Measurements from ENCODE around the gene NINJ1.

Gene NINJ1

DNA sequence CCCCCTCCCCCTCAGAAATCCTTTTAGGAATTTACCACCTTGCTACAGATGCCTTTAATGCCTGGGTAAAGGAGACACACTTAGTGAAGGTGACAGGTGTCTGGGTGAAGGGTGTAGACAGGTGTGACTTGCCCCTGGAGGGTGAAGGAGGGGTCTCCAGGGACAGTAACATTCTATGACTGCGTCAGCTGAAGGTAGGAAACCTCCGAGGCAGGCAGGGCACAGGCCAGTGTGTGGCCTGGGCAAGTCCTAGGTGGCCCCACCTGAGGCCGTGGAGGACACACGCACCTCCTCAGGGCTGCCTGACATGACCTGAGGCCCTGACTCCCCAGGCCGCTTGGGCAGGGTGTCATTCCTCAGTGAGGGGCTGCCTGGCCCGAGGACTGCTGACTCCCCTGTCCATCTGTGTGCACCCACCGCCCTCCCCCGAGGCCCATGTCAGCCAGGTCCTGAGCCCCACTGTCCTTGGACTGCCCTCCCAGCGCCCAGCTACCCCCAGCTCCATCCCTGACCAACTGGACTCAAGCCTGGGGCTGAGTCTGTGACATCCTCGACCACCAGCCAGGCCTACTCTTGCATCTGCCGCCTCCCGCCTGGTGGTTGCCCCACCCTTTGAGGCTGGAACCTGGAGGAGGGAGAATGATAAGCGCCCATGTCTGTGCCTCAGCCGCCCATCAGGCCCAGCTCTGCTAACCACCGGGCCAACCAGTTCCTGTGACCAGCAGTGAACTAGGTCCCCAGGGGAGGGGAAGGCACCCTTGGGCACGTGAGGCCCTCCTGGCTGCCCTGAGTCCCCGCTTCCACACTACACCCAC, 19.7 kb downstream of the NINJ1 start:
- 0 out of 2 replicates have a peak, but pooled peaks cover 2% of the 10 kb centered on the region for H3K36me3 ChIP-seq
- DNase-seq = no peak
- no peak for TF ChIP-seq CTCF (IDR thresholded peaks at IDR 0.05; ENCODE audit: low read depth, low read length)
- H3K27ac ChIP-seq = no peak overlapping the region
- no peak overlapping the region for H3K4me3 ChIP-seq (ENCODE audit: low read depth, low read length)
- no peaks in the 10 kb centered on the region for H3K27me3 ChIP-seq (ENCODE audit: insufficient read depth, low read depth, severe bottlenecking)
- no peaks in the 10 kb centered on the region for H3K9me3 ChIP-seq (ENCODE audit: severe bottlenecking)

DNA sequence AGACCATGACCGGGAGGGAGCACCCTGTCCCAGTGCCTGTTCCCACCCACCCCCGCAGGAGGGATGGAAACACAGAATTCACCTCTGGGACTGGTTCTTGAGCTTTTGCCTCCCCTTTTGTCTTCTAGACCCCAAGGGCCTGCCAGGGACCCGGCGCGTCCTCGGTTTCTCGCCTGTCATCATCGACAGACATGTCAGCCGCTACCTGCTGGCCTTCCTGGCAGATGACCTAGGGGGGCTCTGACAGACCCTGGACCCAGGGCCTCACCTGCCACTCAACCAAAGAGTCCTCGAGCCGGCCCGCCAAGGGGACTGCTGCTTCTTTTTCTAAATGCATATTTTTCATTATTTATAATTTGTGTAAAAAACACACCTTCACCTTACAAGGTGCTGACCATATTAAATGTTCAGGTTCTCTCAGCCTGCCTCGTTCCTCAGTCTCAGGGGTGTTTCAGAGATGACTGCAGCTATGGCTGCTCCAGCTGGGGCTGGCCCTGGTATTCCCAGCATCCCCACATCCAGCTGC, 21.1 kb downstream of the NINJ1 start:
- DNase-seq = no peak
- Histone ChIP-seq H3K9me3 (ENCODE audit: severe bottlenecking) (no peaks in the 10 kb centered on the region), H3K4me3 (ENCODE audit: low read depth, low read length) (no peak overlapping the region), H3K36me3 (0 out of 2 replicates have a peak, but pooled peaks cover 2% of the 10 kb centered on the region), H3K27ac (no peak overlapping the region), H3K27me3 (ENCODE audit: insufficient read depth, low read depth, severe bottlenecking) (no peaks in the 10 kb centered on the region)
- TF ChIP-seq CTCF (IDR thresholded peaks at IDR 0.05; ENCODE audit: low read depth, low read length) = no peak

- H3K9me3 ChIP-seq (ENCODE audit: severe bottlenecking) = no peaks in the 10 kb centered on the region
- no peak for DNase-seq
- no peak overlapping the region for H3K4me3 ChIP-seq (ENCODE audit: low read depth, low read length)
- no peak overlapping the region for H3K27ac ChIP-seq
- H3K36me3 ChIP-seq = 0 out of 2 replicates have a peak, but pooled peaks cover 2% of the 10 kb centered on the region
- TF ChIP-seq CTCF (IDR thresholded peaks at IDR 0.05; ENCODE audit: low read depth, low read length) = no peak
- H3K27me3 ChIP-seq (ENCODE audit: insufficient read depth, low read depth, severe bottlenecking) = no peaks in the 10 kb centered on the region
Observed at GRCh38 chr9:93112116-93112863, 21.8 kb downstream of the NINJ1 start.

DNA sequence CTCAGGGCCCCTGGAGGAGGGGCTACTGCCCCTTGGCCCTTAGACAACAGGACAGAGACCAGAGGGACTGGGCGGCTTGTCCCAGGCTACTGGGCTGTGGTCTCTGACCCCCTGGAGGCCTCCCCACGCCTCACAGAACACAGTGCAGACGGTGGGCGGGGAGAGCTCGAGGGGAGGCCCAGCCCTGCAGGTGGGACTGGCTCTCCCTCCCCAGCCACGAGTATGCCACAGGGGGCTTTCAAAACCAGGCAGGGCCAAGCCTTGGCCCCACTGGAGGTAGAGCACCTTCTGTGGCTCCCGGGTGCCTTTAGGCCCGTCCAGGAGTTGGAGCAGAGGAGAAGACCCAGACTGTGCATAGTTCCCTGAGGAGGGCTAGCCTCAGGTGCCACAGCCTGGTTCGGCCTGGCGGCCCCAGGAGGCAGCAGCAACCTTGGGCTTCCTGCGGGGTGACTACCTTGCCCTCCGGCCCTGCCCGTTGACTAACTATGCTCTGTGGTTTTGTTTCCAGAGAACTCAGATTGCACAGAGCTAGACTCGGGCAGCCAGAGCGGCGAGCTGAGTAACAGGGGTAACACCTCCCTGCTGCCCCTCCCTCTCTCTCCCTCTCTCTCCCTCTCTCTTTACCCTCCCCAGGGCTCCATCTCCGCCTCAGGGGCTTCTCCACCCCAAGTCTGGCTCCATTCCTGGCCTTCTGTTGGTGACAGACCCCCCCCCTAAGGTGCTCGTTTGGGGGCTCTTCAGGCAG, 22.5 kb downstream of the NINJ1 start:
- Histone ChIP-seq H3K9me3 (ENCODE audit: severe bottlenecking) (no peaks in the 10 kb centered on the region), H3K27me3 (ENCODE audit: insufficient read depth, low read depth, severe bottlenecking) (no peaks in the 10 kb centered on the region), H3K36me3 (0 out of 2 replicates have a peak, but pooled peaks cover 2% of the 10 kb centered on the region), H3K27ac (no peak overlapping the region), H3K4me3 (ENCODE audit: low read depth, low read length) (no peak overlapping the region)
- TF ChIP-seq CTCF (IDR thresholded peaks at IDR 0.05; ENCODE audit: low read depth, low read length) = no peak
- DNase-seq = no peak

DNA sequence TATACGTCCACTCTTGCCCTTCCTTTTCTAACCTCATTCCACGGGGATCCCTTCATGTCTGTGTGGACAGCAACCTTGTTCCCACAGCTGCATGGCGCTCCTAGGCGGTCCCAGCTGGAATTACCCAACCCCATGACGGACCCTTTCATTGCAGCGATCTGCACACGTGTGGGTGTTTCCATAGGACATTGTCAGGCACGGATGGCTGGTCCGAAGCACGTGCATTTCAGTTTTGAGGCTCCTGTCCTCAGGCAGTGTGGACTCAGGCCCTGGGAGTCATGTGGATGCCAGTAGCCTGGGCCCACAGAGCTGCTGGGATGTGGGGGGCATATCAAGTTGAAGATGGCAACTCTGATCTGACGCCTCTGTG, 23.1 kb downstream of the NINJ1 start:
- Histone ChIP-seq H3K36me3 (0 out of 2 replicates have a peak, but pooled peaks cover 2% of the 10 kb centered on the region), H3K9me3 (ENCODE audit: severe bottlenecking) (no peaks in the 10 kb centered on the region), H3K4me3 (ENCODE audit: low read depth, low read length) (no peak overlapping the region), H3K27ac (no peak overlapping the region), H3K27me3 (ENCODE audit: insufficient read depth, low read depth, severe bottlenecking) (no peaks in the 10 kb centered on the region)
- DNase-seq = no peak
- TF ChIP-seq CTCF (IDR thresholded peaks at IDR 0.05; ENCODE audit: low read depth, low read length) = no peak
